Measurements from ENCODE around the gene DAP.
"Not testable (repeated sequence)": the region's sequence is repeated elsewhere in the genome, so short reads cannot be mapped to it uniquely, and the experiment has no call there.

Gene DAP

GRCh38 chr5:10734037-10734709 is 26.9 kb downstream of the DAP start:
- no peak for DNase-seq (ENCODE audit: low read depth in 2 of 2)

GRCh38 chr5:10733426-10733825 is 27.6 kb downstream of the DAP start:
- no peak for DNase-seq (ENCODE audit: low read depth in 2 of 2)

- no peak for DNase-seq (ENCODE audit: low read depth in 2 of 2)
These were observed 29.1 kb downstream of the DAP start for GRCh38 chr5:10731913-10732312.

- DNase-seq (ENCODE audit: low read depth in 2 of 2), result no peak
These were observed 31.0 kb downstream of the DAP start for GRCh38 chr5:10730043-10730351.

GRCh38 chr5:10729320-10730042 is 31.6 kb downstream of the DAP start:
- DNase-seq (ENCODE audit: low read depth in 2 of 2), result no peak

DNA sequence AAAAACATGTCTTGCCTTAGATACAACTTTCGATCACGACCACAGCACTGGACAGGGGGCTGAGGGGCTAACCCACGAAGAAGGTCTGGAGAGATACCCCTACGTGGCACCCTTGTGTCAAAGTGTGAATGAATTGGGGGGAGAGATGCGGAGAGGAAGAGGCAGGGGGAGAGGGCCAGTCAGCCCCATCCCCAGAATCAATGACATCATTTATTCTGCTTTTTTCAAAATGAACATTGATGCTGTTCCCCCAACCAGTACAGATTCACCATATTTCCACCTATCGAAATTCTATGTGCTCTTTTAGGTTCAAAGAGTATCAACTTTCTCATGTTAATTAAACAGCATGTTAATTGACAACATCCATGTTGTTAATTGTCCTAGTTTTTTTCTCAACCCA is 32.4 kb downstream of the DAP start:
- no peak for DNase-seq (ENCODE audit: low read depth in 2 of 2)

DNA sequence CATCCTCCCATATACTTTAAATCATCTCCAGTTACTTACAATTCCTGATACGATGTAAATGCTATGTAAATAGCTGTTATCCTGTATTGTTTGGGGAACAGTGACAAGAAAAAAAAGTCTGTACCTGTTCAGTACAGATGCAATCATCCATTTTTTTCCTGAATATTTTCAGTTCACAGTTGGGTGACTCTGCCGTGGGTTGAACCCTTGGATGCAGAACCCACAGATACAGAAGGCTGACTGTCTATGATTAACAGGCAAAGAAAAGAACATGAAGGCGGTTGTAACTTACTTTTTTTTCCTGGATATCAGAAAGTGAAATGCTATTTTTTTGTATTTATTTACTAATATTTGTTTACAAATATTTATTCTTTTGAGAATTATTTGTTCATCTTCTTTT is 33.2 kb downstream of the DAP start:
- no peak for DNase-seq (ENCODE audit: low read depth in 2 of 2)

GRCh38 chr5:10726913-10727517 is 34.0 kb downstream of the DAP start:
- peak in 1 of 2 donors; percentile 5 for DNase-seq (ENCODE audit: low read depth in 2 of 2)

- DNase-seq (ENCODE audit: low read depth in 2 of 2), result no peak
These were observed 34.7 kb downstream of the DAP start for GRCh38 chr5:10726179-10726912.

DNA sequence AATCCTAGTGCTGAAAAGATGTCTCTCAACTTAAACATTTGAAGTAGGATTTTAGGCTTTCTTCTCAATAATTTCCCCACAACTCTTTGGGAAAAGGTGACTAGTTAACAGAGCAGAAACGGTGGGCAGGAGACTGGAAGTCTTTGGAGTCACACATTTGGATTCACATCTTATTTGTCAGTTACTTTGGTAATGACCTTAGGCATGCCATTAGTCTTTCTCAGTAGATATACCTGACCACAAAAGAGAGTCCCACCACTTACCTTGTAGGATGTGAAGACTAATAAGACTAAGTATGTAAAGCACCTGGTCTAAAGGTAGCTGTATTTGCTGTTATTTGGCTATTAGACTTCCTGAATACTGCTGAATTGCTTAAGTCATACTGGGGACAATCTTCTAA is 35.4 kb downstream of the DAP start:
- no peak for DNase-seq (ENCODE audit: low read depth in 2 of 2)

DNA sequence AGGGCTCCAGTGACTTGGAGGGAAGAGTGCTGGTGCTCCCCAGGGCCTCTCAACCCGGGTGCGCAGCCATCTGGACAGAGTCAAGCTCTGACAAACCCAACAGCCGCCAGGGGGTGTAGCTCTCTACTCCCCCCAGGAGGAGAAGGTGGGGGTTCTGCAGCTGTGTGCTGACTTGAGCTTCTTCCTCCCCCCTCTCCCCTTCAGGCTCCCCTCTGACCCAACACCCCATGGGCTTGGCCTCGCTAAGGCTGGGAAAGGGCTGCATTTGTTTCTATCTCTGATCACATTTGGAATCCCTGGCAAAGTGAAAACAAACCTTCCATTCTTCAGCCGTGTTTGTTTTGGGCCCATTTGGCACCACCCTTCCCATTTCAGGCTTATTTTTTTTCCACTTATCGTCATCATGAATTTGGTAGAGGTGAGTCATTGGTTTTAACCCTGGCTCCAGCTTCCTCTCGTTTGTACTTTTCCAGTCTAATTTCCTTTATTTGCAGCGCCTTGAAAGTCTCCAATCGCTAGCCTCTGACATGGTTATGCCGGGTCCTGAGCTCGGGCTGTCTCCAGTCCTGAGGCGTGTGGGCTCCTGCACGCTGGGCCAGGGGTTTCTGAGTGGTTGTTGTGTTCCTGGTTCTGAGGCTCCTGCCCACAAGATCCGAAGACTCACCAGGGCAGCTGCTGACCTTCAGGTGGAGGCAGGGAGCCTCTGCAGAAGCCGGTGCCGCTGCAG is 36.1 kb downstream of the DAP start:
- DNase-seq (ENCODE audit: low read depth in 2 of 2), result no peak

DNA sequence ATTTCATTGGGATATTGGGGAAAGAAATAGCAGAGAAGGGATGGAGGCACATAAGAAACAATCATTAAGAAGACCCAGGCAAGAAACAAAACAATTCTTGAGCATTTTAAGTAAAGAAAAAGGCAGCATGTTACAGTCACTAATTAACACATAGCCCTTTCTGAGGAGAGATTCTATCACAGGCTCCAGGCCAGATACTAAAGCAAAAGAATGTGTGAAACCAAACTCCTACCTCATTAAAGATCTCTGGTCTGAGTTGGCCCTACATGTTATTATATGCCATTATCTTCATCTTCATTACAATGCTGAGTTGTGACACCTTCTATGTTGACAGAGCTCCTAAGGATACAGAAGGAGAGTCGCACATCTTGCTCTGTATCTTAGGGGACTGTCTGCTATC is 37.5 kb downstream of the DAP start:
- no peak for DNase-seq (ENCODE audit: low read depth in 2 of 2)

- DNase-seq (ENCODE audit: low read depth in 2 of 2), result not testable (repeated sequence)
These were observed 40.3 kb downstream of the DAP start for GRCh38 chr5:10720766-10721165.

GRCh38 chr5:10719965-10720364 is 41.1 kb downstream of the DAP start:
- DNase-seq (ENCODE audit: low read depth in 2 of 2), result no peak

GRCh38 chr5:10718617-10719016 is 42.4 kb downstream of the DAP start:
- DNase-seq (ENCODE audit: low read depth in 2 of 2), result not testable (repeated sequence)

- not testable (repeated sequence) for DNase-seq (ENCODE audit: low read depth in 2 of 2)
These were observed 44.2 kb downstream of the DAP start for GRCh38 chr5:10716825-10717224.

- DNase-seq (ENCODE audit: low read depth in 2 of 2), result no peak
These were observed 45.3 kb downstream of the DAP start for GRCh38 chr5:10715605-10716290.

GRCh38 chr5:10712574-10713366 is 48.3 kb downstream of the DAP start:
- DNase-seq (ENCODE audit: low read depth in 2 of 2), result no peak

- no peak for DNase-seq (ENCODE audit: low read depth in 2 of 2)
These were observed 49.5 kb downstream of the DAP start for GRCh38 chr5:10711562-10711961.

DNA sequence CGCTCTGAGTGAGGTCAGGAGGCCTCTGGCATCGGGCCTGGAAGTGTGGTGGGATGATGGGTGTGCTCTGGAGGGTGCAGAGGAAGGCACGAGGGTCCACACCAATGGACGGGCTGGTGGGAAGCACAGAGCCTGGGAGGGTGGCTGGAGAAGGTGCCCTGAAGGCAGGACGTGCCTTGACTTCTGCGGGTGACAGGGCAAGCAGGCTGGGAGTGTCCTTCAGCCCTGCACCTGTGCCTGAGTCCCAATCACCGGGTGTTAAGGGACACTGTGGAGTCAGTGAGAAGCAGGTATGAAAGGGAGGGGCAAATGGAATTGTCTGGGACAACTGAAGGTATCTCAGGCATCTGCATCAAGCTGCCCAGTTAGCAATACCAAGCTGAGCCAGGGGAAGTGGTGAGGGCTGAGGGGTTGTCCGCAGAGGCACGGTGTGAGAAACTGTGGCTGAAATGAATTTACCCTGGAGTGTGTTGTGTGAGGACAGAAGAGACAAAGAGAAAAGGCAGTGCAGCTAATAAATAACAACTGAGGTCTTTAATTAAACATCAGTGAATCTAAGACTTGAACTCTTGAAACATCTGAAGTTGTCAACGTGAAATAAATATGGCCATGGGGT is 50.4 kb downstream of the DAP start:
- no peak for DNase-seq (ENCODE audit: low read depth in 2 of 2)

Data from stimulated activated CD8-positive, alpha-beta memory T cell treated with anti-CD3 and anti-CD28 coated beads, Interleukin-15, amount 100 ng/mL, for 4 hours (primary cell).